Fibroblast of lung (primary cell): ENCODE data around the gene UBL3. TPM values are rescaled to one million over a fixed set of nuclear protein-coding genes. Genes with fewer than 3 reads are reported as not detected.

Experiments used
- DNase-seq, 2 donors: peaks; one replicate each; pipeline versions ENCODE4 v3.0.0 to v3.0.0-alpha.2; 2010; ENCODE audit warnings: low read depth in 2 of 2
- H2AFZ ChIP-seq: 2 replicates; pipeline ENCODE4 v1.5.1; 2012; ENCODE audit warnings: low read length, control low read depth, inconsistent platforms
- H3K27ac ChIP-seq: 2 replicates; pipeline ENCODE4 v1.5.1; 2011; ENCODE audit warnings: low read length, control low read depth; ENCODE audit not compliant: insufficient read depth
- H3K27me3 ChIP-seq: 2 replicates; pipeline ENCODE4 v1.5.1; 2011; ENCODE audit warnings: mild to moderate bottlenecking, low read length; ENCODE audit not compliant: control insufficient read depth, insufficient read depth
- H3K36me3 ChIP-seq: 2 replicates; pipeline ENCODE4 v1.5.1; 2011; ENCODE audit warnings: low read length; ENCODE audit not compliant: control insufficient read depth, insufficient read depth
- H3K4me1 ChIP-seq: 2 replicates; pipeline ENCODE4 v1.5.1; 2011; ENCODE audit warnings: low read length; ENCODE audit not compliant: control insufficient read depth, insufficient read depth; ENCODE audit errors: extremely low read depth
- H3K4me2 ChIP-seq: 2 replicates; pipeline ENCODE4 v1.5.1; 2011; ENCODE audit warnings: low read length, control low read depth; ENCODE audit not compliant: insufficient read depth; ENCODE audit errors: extremely low read depth
- H3K4me3 ChIP-seq, 4 experiments: fragments of 200-600 bp in 1 of 4; sonication (generic) in 1 of 4; replicated peaks in 1 of 4; 2 replicates each; pipeline ENCODE4 v1.5.1; 2011 to 2016; ENCODE audit warnings: low read length in 4 of 4, low read depth in 3 of 4, mild to moderate bottlenecking in 3 of 4, control low read depth in 2 of 4, inconsistent platforms in 1 of 4, mixed read lengths in 1 of 4; ENCODE audit not compliant: insufficient read depth in 1 of 4; ENCODE audit errors: control extremely low read depth in 1 of 4
- H3K79me2 ChIP-seq: 2 replicates; pipeline ENCODE4 v1.5.1; 2012; ENCODE audit warnings: mild to moderate bottlenecking, low read length, inconsistent platforms; ENCODE audit not compliant: control insufficient read depth, insufficient read depth
- H3K9ac ChIP-seq: 2 replicates; pipeline ENCODE4 v1.5.1; 2011; ENCODE audit warnings: mild to moderate bottlenecking, low read length, control low read depth; ENCODE audit not compliant: insufficient read depth
- H3K9me3 ChIP-seq: 2 replicates; pipeline ENCODE4 v1.5.1; 2012; ENCODE audit warnings: low read depth, low read length; ENCODE audit not compliant: control insufficient read depth, insufficient read depth
- H4K20me1 ChIP-seq: 2 replicates; pipeline ENCODE4 v1.5.1; 2011; ENCODE audit warnings: low read length; ENCODE audit not compliant: control insufficient read depth, insufficient read depth; ENCODE audit errors: extremely low read depth
- CTCF ChIP-seq, 2 donors: IDR thresholded peaks in 1 of 2; conservative IDR thresholded peaks in 1 of 2; 1 replicate in 1 of 2; 2 replicates in 1 of 2; pipeline ENCODE4 v1.5.1; 2011 to 2012; ENCODE audit warnings: low read length in 2 of 2, control low read depth in 1 of 2, inconsistent platforms in 1 of 2, low read depth in 1 of 2, mild to moderate bottlenecking in 1 of 2
- EZH2 ChIP-seq: IDR thresholded peaks from 2 replicates; pipeline ENCODE4 v1.5.1; 2012; ENCODE audit warnings: low read length, control low read depth, mild to moderate bottlenecking; ENCODE audit errors: missing control alignments
- polyA plus RNA-seq, 2 donors: library from polyadenylated mRNA; depleted of rRNA in 1 of 2; stranded (reverse) in 1 of 2; unstranded in 1 of 2; fragments of >200 nt; gene quantifications; 2 replicates each; pipeline ENCODE4 v1.2.1, GENCODE V29; 2011 to 2012; ENCODE audit warnings: missing spikeins in 1 of 2
- total RNA-seq: library from RNA; depleted of rRNA; stranded (reverse); fragments of >200 nt; gene quantifications from 2 replicates; pipeline ENCODE4 v1.2.1, GENCODE V29; 2014

Gene UBL3
- total and polyA plus RNA-seq, 2 donors (not counting 1 experiment from before 2014, with no cell fraction given) = 10.7 to 18.3 TPM

- no peaks in the 10 kb centered on the region for H3K27me3 ChIP-seq
- H3K4me1 ChIP-seq = peaks cover under 1% of the 10 kb centered on the region
- no peaks in the 10 kb centered on the region for H3K79me2 ChIP-seq
- H3K9ac ChIP-seq = no peak overlapping the region
- H3K27ac ChIP-seq = no peak overlapping the region
- no peaks in the 10 kb centered on the region for H3K9me3 ChIP-seq
- TF ChIP-seq EZH2 (no peak), CTCF (conservative IDR thresholded peaks at IDR 0.05 in 1 of 2, IDR thresholded peaks at IDR 0.05 in 1 of 2; ENCODE audit: low read depth in 1 of 2, low read length in 2 of 2) (no peak)
- no peaks in the 10 kb centered on the region for H4K20me1 ChIP-seq
- H3K36me3 ChIP-seq = no peaks in the 10 kb centered on the region
- H3K4me2 ChIP-seq = no peak overlapping the region
- no peak for DNase-seq
- H2AFZ ChIP-seq = no peak overlapping the region
- H3K4me3 ChIP-seq = no peak overlapping the region
These were observed 5.4 kb upstream of the UBL3 start for GRCh38 chr13:29855784-29856183.

- no peak overlapping the region for H3K4me3 ChIP-seq
- TF ChIP-seq CTCF (conservative IDR thresholded peaks at IDR 0.05 in 1 of 2, IDR thresholded peaks at IDR 0.05 in 1 of 2; ENCODE audit: low read depth in 1 of 2, low read length in 2 of 2) (no peak), EZH2 (no peak)
- no peaks in the 10 kb centered on the region for H3K36me3 ChIP-seq
- no peaks in the 10 kb centered on the region for H3K9me3 ChIP-seq
- no peaks in the 10 kb centered on the region for H3K27me3 ChIP-seq
- no peaks in the 10 kb centered on the region for H4K20me1 ChIP-seq
- no peak overlapping the region for H3K4me2 ChIP-seq
- no peak overlapping the region for H3K27ac ChIP-seq
- no peak overlapping the region for H2AFZ ChIP-seq
- no peaks in the 10 kb centered on the region for H3K79me2 ChIP-seq
- no peak overlapping the region for H3K9ac ChIP-seq
- no peak for DNase-seq
- H3K4me1 ChIP-seq = peaks cover 2% of the 10 kb centered on the region
These were observed 4.6 kb upstream of the UBL3 start for GRCh38 chr13:29855009-29855408.

- H3K79me2 ChIP-seq = peaks cover 15% of the 10 kb centered on the region
- no peak overlapping the region for H3K4me3 ChIP-seq
- H3K27me3 ChIP-seq = no peaks in the 10 kb centered on the region
- no peak overlapping the region for H3K9ac ChIP-seq
- H3K27ac ChIP-seq = no peak overlapping the region
- H3K4me2 ChIP-seq = no peak overlapping the region
- no peak for DNase-seq
- H3K36me3 ChIP-seq = no peaks in the 10 kb centered on the region
- no peak overlapping the region for H2AFZ ChIP-seq
- no peaks in the 10 kb centered on the region for H3K9me3 ChIP-seq
- H4K20me1 ChIP-seq = no peaks in the 10 kb centered on the region
- TF ChIP-seq EZH2 (no peak), CTCF (conservative IDR thresholded peaks at IDR 0.05 in 1 of 2, IDR thresholded peaks at IDR 0.05 in 1 of 2; ENCODE audit: low read depth in 1 of 2, low read length in 2 of 2) (no peak)
- peaks cover 2% of the 10 kb centered on the region for H3K4me1 ChIP-seq
These were observed 2.7 kb upstream of the UBL3 start for GRCh38 chr13:29853131-29853530.
